Panc1 (cell line): ENCODE data around the gene POLR1G. TPM values are rescaled to one million over a fixed set of nuclear protein-coding genes. Genes with fewer than 3 reads are reported as not detected.

Experiments
- ATAC-seq: fragments of 200-7000 bp; cut with Tn5 transposase; 2 replicates; pipeline ENCODE4 v1.9.1; 2020; ENCODE audit warnings: mild to moderate bottlenecking, moderate library complexity
- BruUV-seq: library from RNA; stranded (reverse); fragments of 400-500 nt; replicated peaks from 2 replicates; lab custom pipeline; 2021; lab: Mats Ljungman, UMichigan
- CTCF ChIA-PET: fragments of 300-600 bp; sonication (Branson Sonifier 250); formaldehyde crosslinking; loops from one replicate; lab custom pipeline; 2022; ENCODE audit warnings: antibody characterized with exemption; lab: Charles Lee
- POLR2A ChIA-PET: fragments of 300-600 bp; sonication (Branson Sonifier 250); formaldehyde crosslinking; loops from one replicate; lab custom pipeline; 2022; ENCODE audit warnings: antibody characterized with exemption; lab: Charles Lee
- DNase-seq: peaks from one replicate; pipeline ENCODE4 v3.0.0-alpha.2; 2010; ENCODE audit warnings: low read depth, low spot score
- H3K27ac ChIP-seq: 2 replicates; pipeline ENCODE4 v1.5.1; 2011; ENCODE audit warnings: mild to moderate bottlenecking, low read length, inconsistent platforms
- H3K27me3 ChIP-seq: fragments of 200-500 bp; sonication (Bioruptor generic); 2 replicates; pipeline ENCODE4 v1.6.0; 2014; ENCODE audit warnings: low read length, inconsistent platforms; ENCODE audit not compliant: control insufficient read depth, insufficient read depth
- H3K36me3 ChIP-seq: fragments of 200-500 bp; sonication (Bioruptor generic); 2 replicates; pipeline ENCODE4 v1.5.1; 2014; ENCODE audit warnings: inconsistent platforms, mild to moderate bottlenecking, low read length, moderate library complexity; ENCODE audit not compliant: control insufficient read depth, insufficient read depth
- H3K4me1 ChIP-seq: 2 replicates; pipeline ENCODE4 v1.5.1; 2011; ENCODE audit warnings: inconsistent platforms, mild to moderate bottlenecking, low read length, moderate library complexity; ENCODE audit not compliant: control insufficient read depth, insufficient read depth
- H3K4me3 ChIP-seq, 2 experiments: 2 replicates each; pipeline ENCODE4 v1.5.1; 2011 to 2012; ENCODE audit warnings: low read depth in 2 of 2, low read length in 2 of 2, mild to moderate bottlenecking in 2 of 2, inconsistent platforms in 1 of 2, moderate library complexity in 1 of 2
- H3K9me3 ChIP-seq: fragments of 200-500 bp; sonication (Bioruptor generic); 2 replicates; pipeline ENCODE4 v1.5.1; 2014; ENCODE audit warnings: low read depth, mild to moderate bottlenecking, inconsistent platforms, low read length, moderate library complexity; ENCODE audit not compliant: control insufficient read depth, insufficient read depth
- POLR2AphosphoS5 ChIP-seq: IDR thresholded peaks from 2 replicates; pipeline ENCODE4 v1.6.1; 2012; ENCODE audit warnings: mild to moderate bottlenecking, low read depth, low read length, moderate library complexity
- SIN3A ChIP-seq: IDR thresholded peaks from 2 replicates; pipeline ENCODE4 v1.6.1; 2012; ENCODE audit warnings: low read depth, mild to moderate bottlenecking, low read length, moderate library complexity, borderline replicate concordance; ENCODE audit not compliant: insufficient read depth
- TCF7L2 ChIP-seq: IDR thresholded peaks from 2 replicates; pipeline ENCODE4 v1.6.1; 2011; ENCODE audit warnings: mild to moderate bottlenecking, low read depth, low read length, inconsistent platforms
- in situ Hi-C: cut with HindIII; loops from 2 replicates; pipeline ENCODE4 v1.10.0; 2016; ENCODE audit warnings: low sequenced_read_pairs, low pct_unique_long_range_greater_than_20kb
- intact Hi-C: fragments of 100-400 bp; cut with micrococcal nuclease; formaldehyde crosslinking; loops from one replicate; pipeline ENCODE4 v1.10.0; 2022; ENCODE audit not compliant: unreplicated experiment
- total RNA-seq: library from RNA; stranded (reverse); gene quantifications from one replicate; pipeline ENCODE4 v1.2.1, GENCODE V29; 2021; ENCODE audit not compliant: unreplicated experiment
- TF ChIP-seq, protein P1 (sequence below), 2 experiments: IDR thresholded peaks; 2 replicates each; pipeline ENCODE4 v1.6.1; 2011 to 2012; ENCODE audit warnings: low read depth in 2 of 2, control low read depth in 1 of 2, low read length in 1 of 2, mild to moderate bottlenecking in 1 of 2, moderate library complexity in 1 of 2; ENCODE audit not compliant: insufficient read depth in 1 of 2
- TF ChIP-seq, protein P2 (sequence below): fragments of 450-650 bp; IDR thresholded peaks from 2 replicates; pipeline ENCODE4 v1.5.1; 2017; ENCODE audit warnings: mild to moderate bottlenecking

The POLR1G gene
- total RNA-seq, 1 experiment from 2014 or later, result 27.8 TPM

DNA sequence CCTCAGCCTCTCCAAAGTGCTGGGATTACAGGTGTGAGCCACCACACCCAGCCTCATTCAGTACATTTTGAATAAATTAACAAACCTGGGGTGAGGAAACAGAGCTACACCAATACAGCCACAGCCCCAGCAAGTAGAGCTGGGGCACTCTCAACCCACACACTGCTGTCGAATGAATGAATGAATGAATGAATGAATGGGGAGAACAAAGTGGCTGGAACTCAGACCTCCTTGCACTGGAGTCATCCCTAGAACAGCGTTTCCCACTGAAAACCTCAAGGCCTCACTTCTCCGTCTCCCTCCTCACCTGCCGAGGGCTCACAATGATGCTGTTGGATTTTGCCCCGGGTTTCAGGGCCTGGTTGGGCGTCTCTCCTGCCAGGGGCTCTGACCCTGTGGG is 14.4 kb downstream of the POLR1G start:
- in situ Hi-C loops, result no loop called here
- Histone ChIP-seq H3K9me3 (no peaks in the 10 kb centered on the region), H3K36me3 (peaks cover 5% of the 10 kb centered on the region), H3K27me3 (no peaks in the 10 kb centered on the region), H3K27ac (no peak overlapping the region), H3K4me3 (no peak overlapping the region), H3K4me1 (peaks cover 14% of the 10 kb centered on the region)
- CTCF ChIA-PET, result no interaction called here
- no TSS peak for BruUV-seq
- intact Hi-C loops, result no loop called here
- ATAC-seq (no peak), DNase-seq (no peak)
- POLR2A ChIA-PET, result interaction anchor here (0.6 kb wide), 1 partner anchor 19 kb away, joined by 3 read pairs; no protein-coding TSS in a partner anchor
- TF ChIP-seq TCF7L2 (no peak), POLR2AphosphoS5 (no peak), SIN3A (no peak)
- TF ChIP-seq, protein P1, sequence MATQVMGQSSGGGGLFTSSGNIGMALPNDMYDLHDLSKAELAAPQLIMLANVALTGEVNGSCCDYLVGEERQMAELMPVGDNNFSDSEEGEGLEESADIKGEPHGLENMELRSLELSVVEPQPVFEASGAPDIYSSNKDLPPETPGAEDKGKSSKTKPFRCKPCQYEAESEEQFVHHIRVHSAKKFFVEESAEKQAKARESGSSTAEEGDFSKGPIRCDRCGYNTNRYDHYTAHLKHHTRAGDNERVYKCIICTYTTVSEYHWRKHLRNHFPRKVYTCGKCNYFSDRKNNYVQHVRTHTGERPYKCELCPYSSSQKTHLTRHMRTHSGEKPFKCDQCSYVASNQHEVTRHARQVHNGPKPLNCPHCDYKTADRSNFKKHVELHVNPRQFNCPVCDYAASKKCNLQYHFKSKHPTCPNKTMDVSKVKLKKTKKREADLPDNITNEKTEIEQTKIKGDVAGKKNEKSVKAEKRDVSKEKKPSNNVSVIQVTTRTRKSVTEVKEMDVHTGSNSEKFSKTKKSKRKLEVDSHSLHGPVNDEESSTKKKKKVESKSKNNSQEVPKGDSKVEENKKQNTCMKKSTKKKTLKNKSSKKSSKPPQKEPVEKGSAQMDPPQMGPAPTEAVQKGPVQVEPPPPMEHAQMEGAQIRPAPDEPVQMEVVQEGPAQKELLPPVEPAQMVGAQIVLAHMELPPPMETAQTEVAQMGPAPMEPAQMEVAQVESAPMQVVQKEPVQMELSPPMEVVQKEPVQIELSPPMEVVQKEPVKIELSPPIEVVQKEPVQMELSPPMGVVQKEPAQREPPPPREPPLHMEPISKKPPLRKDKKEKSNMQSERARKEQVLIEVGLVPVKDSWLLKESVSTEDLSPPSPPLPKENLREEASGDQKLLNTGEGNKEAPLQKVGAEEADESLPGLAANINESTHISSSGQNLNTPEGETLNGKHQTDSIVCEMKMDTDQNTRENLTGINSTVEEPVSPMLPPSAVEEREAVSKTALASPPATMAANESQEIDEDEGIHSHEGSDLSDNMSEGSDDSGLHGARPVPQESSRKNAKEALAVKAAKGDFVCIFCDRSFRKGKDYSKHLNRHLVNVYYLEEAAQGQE (IDR thresholded peaks at IDR 0.05; ENCODE audit: insufficient read depth in 1 of 2, low read depth in 2 of 2, low read length in 1 of 2), result no peak

DNA sequence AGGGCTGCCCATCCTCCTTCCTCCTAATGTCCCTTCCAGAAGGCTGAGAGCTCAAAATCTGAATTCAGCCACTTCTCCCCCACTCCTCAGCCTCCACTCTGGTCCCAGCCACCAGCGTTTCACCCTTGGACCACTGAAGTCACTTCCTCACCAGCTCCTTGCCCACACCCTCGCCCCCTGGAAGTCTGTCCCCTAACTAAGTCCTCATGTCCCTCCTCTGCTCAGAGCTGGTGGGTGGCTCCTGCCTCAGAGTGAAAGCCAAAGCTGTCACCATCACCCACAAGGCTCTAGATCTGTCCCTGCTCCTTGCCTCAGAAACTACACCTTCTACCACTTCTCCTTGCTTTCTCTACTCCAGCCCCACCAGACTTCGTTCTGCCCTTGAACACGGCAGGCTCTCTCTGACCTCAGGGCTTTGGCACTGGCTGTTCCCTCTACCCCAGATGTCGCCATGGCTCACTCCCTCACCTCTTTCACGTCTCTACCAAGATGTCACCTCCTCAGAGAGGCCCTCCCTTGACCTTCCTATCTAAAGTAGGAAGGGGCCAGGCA is 15.6 kb downstream of the POLR1G start:
- Histone ChIP-seq H3K4me1 (peaks cover 19% of the 10 kb centered on the region), H3K27ac (peak overlapping the region; percentile 93), H3K4me3 (peak overlapping the region; percentile 61 to 84), H3K9me3 (no peaks in the 10 kb centered on the region), H3K27me3 (no peaks in the 10 kb centered on the region), H3K36me3 (peaks cover 5% of the 10 kb centered on the region)
- intact Hi-C loops (no loop called here), in situ Hi-C loops (no loop called here)
- TF ChIP-seq, protein P2, sequence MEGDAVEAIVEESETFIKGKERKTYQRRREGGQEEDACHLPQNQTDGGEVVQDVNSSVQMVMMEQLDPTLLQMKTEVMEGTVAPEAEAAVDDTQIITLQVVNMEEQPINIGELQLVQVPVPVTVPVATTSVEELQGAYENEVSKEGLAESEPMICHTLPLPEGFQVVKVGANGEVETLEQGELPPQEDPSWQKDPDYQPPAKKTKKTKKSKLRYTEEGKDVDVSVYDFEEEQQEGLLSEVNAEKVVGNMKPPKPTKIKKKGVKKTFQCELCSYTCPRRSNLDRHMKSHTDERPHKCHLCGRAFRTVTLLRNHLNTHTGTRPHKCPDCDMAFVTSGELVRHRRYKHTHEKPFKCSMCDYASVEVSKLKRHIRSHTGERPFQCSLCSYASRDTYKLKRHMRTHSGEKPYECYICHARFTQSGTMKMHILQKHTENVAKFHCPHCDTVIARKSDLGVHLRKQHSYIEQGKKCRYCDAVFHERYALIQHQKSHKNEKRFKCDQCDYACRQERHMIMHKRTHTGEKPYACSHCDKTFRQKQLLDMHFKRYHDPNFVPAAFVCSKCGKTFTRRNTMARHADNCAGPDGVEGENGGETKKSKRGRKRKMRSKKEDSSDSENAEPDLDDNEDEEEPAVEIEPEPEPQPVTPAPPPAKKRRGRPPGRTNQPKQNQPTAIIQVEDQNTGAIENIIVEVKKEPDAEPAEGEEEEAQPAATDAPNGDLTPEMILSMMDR, result no peak
- no peak for TF ChIP-seq POLR2AphosphoS5
- TF ChIP-seq, protein P1 (IDR thresholded peaks at IDR 0.05; ENCODE audit: insufficient read depth in 1 of 2, low read depth in 2 of 2, low read length in 1 of 2), result no peak
- TF ChIP-seq TCF7L2, result no peak
- TF ChIP-seq SIN3A, result no peak
- ATAC-seq (no peak), DNase-seq (no peak)
- BruUV-seq, result no TSS peak
- CTCF ChIA-PET, result no interaction called here
- POLR2A ChIA-PET, result no interaction called here
